OCI-LY1 (cell line): Measurements from ENCODE around the gene P2RY6.

Source experiments
- H2AFZ ChIP-seq: fragments of 200-600 bp; sonication (generic), shearing (Covaris generic); 2 replicates; pipeline ENCODE4 v1.6.0; 2014; ENCODE audit warnings: antibody characterized with exemption, mild to moderate bottlenecking, low read length
- H3F3A ChIP-seq: fragments of 200-600 bp; sonication (generic), shearing (Covaris generic); 2 replicates; pipeline ENCODE4 v1.6.0; 2014; ENCODE audit warnings: mild to moderate bottlenecking, antibody characterized with exemption, low read length, moderate library complexity; ENCODE audit not compliant: insufficient read depth
- H3K27ac ChIP-seq: fragments of 200-600 bp; sonication (generic); 2 replicates; pipeline ENCODE4 v1.5.1; 2014; ENCODE audit warnings: low read length, mixed run types, mild to moderate bottlenecking, low read depth; ENCODE audit not compliant: poor library complexity, severe bottlenecking
- H3K27me3 ChIP-seq: fragments of 200-600 bp; sonication (generic); 2 replicates; pipeline ENCODE4 v1.6.0; 2014; ENCODE audit warnings: antibody characterized with exemption, mild to moderate bottlenecking, low read length, moderate library complexity; ENCODE audit not compliant: insufficient read depth
- H3K36me3 ChIP-seq: fragments of 200-600 bp; sonication (generic); 2 replicates; pipeline ENCODE4 v1.6.1; 2014; ENCODE audit warnings: mild to moderate bottlenecking, antibody characterized with exemption, low read length, moderate library complexity, mixed read lengths; ENCODE audit not compliant: insufficient read depth
- H3K4me1 ChIP-seq: fragments of 200-600 bp; sonication (generic); 2 replicates; pipeline ENCODE4 v1.5.1; 2014; ENCODE audit warnings: mild to moderate bottlenecking, low read length, moderate library complexity; ENCODE audit not compliant: insufficient read depth, severe bottlenecking
- H3K4me2 ChIP-seq: fragments of 200-600 bp; sonication (generic), shearing (Covaris generic); 2 replicates; pipeline ENCODE4 v1.6.1; 2014; ENCODE audit warnings: low read length
- H3K4me3 ChIP-seq: fragments of 200-600 bp; sonication (generic); 2 replicates; pipeline ENCODE4 v1.5.1; 2014; ENCODE audit warnings: low read length, low read depth, mild to moderate bottlenecking, mixed read lengths; ENCODE audit not compliant: poor library complexity, severe bottlenecking
- H3K79me2 ChIP-seq: fragments of 200-600 bp; shearing (Covaris generic); 2 replicates; pipeline ENCODE4 v1.6.1; 2016; ENCODE audit warnings: mixed run types, low read length, mixed read lengths; ENCODE audit not compliant: insufficient read depth
- H3K9ac ChIP-seq: fragments of 200-600 bp; sonication (generic), shearing (Covaris generic); 2 replicates; pipeline ENCODE4 v1.6.1; 2014; ENCODE audit warnings: mild to moderate bottlenecking, low read length, mixed read lengths
- H3K9me2 ChIP-seq: fragments of 200-600 bp; sonication (generic), shearing (Covaris generic); 2 replicates; pipeline ENCODE4 v1.6.1; 2014; ENCODE audit warnings: low read depth, mild to moderate bottlenecking, low read length, mixed read lengths
- H3K9me3 ChIP-seq: fragments of 200-600 bp; shearing (Covaris generic); 2 replicates; pipeline ENCODE4 v1.6.1; 2014; ENCODE audit warnings: low read length, mixed read lengths
- H4K20me1 ChIP-seq: fragments of 200-600 bp; sonication (generic), shearing (Covaris generic); 2 replicates; pipeline ENCODE4 v1.6.0; 2016; ENCODE audit warnings: mild to moderate bottlenecking, low read length; ENCODE audit not compliant: insufficient read depth
- CTCF ChIP-seq: fragments of 200-600 bp; sonication (generic), shearing (Covaris generic); IDR thresholded peaks from 2 replicates; pipeline ENCODE4 v1.5.1; 2017; ENCODE audit warnings: mild to moderate bottlenecking, antibody characterized with exemption, low read length, moderate library complexity, mixed read lengths
- EZH2 ChIP-seq: fragments of 200-600 bp; sonication (generic), shearing (Covaris generic); IDR thresholded peaks from 2 replicates; pipeline ENCODE4 v1.8.0; 2017; ENCODE audit warnings: borderline replicate concordance, mixed run types, mild to moderate bottlenecking, antibody characterized with exemption, low read length, moderate library complexity, mixed read lengths

P2RY6 gene

GRCh38 chr11:73293356-73293936 lies 21.3 kb downstream of the P2RY6 start:
- H3K9ac ChIP-seq: no peak overlapping the region
- H3K9me3 ChIP-seq: no peaks in the 10 kb centered on the region
- H3F3A ChIP-seq: no peaks in the 10 kb centered on the region
- H3K27ac ChIP-seq: no peak overlapping the region
- H3K27me3 ChIP-seq: 0 out of 2 replicates have a peak, but pooled peaks cover 7% of the 10 kb centered on the region
- no peak overlapping the region for H2AFZ ChIP-seq
- H3K9me2 ChIP-seq: no peaks in the 10 kb centered on the region
- H3K4me2 ChIP-seq: no peak overlapping the region
- H3K4me1 ChIP-seq: peaks cover 4% of the 10 kb centered on the region
- H4K20me1 ChIP-seq: no peaks in the 10 kb centered on the region
- no peaks in the 10 kb centered on the region for H3K36me3 ChIP-seq
- H3K4me3 ChIP-seq: no peak overlapping the region
- no peaks in the 10 kb centered on the region for H3K79me2 ChIP-seq
- TF ChIP-seq CTCF (no peak), EZH2 (no peak)

DNA sequence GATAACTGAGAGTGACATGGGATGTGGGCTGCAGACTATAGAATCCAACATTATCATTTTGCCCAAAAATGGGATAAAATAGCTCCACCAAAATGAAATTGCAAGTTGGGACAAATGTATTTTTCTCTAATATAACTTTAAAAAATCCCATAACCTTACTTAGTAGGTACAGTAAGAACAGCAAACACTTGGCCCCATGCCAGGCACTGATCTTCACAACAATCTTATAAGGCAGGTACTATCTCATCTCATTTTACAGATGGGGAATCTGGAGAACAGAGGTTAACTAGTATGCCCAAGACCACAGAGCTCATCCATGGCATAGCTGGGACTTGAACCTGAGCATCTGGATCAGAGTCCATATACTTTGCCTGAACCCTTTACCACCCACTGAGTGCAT lies 22.5 kb downstream of the P2RY6 start:
- Histone ChIP-seq H3K36me3 (no peaks in the 10 kb centered on the region), H3K27me3 (0 out of 2 replicates have a peak, but pooled peaks cover 7% of the 10 kb centered on the region), H3F3A (no peaks in the 10 kb centered on the region), H3K27ac (no peak overlapping the region), H3K9ac (no peak overlapping the region), H3K9me2 (no peaks in the 10 kb centered on the region), H3K79me2 (no peaks in the 10 kb centered on the region), H3K4me3 (no peak overlapping the region), H3K9me3 (no peaks in the 10 kb centered on the region), H2AFZ (no peak overlapping the region), H3K4me1 (no peaks in the 10 kb centered on the region), H3K4me2 (no peak overlapping the region), H4K20me1 (no peaks in the 10 kb centered on the region)
- TF ChIP-seq CTCF (no peak), EZH2 (no peak)

DNA sequence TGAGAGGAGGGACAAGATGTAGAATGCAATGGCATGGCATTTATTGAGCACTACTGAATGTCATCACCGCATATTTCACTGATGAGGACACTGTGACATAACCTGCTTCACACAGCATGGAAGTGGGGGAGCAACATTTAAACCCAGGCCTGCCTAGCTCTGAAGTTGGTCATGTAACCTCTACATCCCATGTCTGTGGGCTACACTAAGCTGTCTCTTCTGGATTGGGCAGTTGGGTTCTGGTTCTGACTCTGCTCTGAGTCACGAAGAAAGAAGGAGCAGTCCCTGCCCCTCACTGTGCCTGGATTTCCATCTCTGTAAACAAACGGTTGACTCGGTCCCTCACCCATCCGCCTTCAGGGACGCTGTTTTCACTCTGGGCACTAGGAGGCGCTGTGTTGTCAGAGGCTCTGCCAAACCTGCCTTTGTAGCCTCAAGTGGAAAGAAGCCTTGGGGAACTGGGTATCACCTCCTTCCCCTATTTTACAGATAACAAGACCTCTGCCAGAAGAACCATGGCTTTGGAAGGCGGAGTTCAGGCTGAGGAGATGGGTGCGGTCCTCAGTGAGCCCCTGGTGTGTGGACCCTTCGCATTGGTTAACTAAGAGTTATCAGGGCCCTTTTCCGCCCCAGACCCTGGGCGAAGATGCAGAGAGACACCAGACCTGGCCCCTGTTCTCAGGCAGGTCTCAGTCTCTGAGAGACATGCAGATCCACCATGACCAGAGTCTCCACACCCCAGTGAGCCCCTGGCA lies 23.3 kb downstream of the P2RY6 start:
- Histone ChIP-seq H4K20me1 (no peaks in the 10 kb centered on the region), H3K27me3 (0 out of 2 replicates have a peak, but pooled peaks cover 7% of the 10 kb centered on the region), H3K4me1 (no peaks in the 10 kb centered on the region), H3K9ac (no peak overlapping the region), H3K36me3 (no peaks in the 10 kb centered on the region), H3K4me3 (no peak overlapping the region), H3K9me2 (no peaks in the 10 kb centered on the region), H3F3A (no peaks in the 10 kb centered on the region), H3K27ac (no peak overlapping the region), H3K9me3 (no peaks in the 10 kb centered on the region), H3K4me2 (no peak overlapping the region), H3K79me2 (no peaks in the 10 kb centered on the region), H2AFZ (no peak overlapping the region)
- TF ChIP-seq EZH2 (no peak), CTCF (peak; percentile 96)
